SK-N-SH (cell line): ENCODE measurements around the gene DNAH3. TPM values are rescaled to one million over a fixed set of nuclear protein-coding genes. Genes with fewer than 3 reads are reported as not detected.
"Not testable (repeated sequence)": the region's sequence is repeated elsewhere in the genome, so short reads cannot be mapped to it uniquely, and the experiment has no call there.

ENCODE experiments used
- CTCF ChIA-PET: fragments of 300-600, 350-600 bp; formaldehyde crosslinking; extraction: SDS; loops from one replicate; lab custom pipeline; 2021; lab: Yijun Ruan, JAX
- POLR2A ChIA-PET: fragments of 350-600 bp; sonication (Branson Sonifier 250); formaldehyde crosslinking; extraction: SDS; loops from one replicate; lab custom pipeline; 2020; ENCODE audit warnings: antibody characterized with exemption, inconsistent platforms; lab: Yijun Ruan, JAX
- DNase-seq: peaks from one replicate; pipeline ENCODE4 v3.0.0; 2012
- H2AFZ ChIP-seq: fragments of 200-600 bp; sonication (generic); 2 replicates; pipeline ENCODE4 v1.8.1; 2016; ENCODE audit warnings: antibody characterized with exemption, mild to moderate bottlenecking, low read depth
- H3F3A ChIP-seq: fragments of 200-600 bp; sonication (generic); replicated peaks from 2 replicates; pipeline ENCODE3; 2016; ENCODE audit warnings: antibody characterized with exemption, mild to moderate bottlenecking; ENCODE audit not compliant: insufficient read depth
- H3K27ac ChIP-seq, 2 experiments: fragments of 200-500 bp in 1 of 2; fragments of 200-600 bp in 1 of 2; sonication (Bioruptor generic) in 1 of 2; sonication (generic), shearing (Covaris generic) in 1 of 2; 2 replicates each; pipeline versions ENCODE4 v1.5.1 to v1.6.1; 2014 to 2016; ENCODE audit warnings: low read depth in 2 of 2, inconsistent platforms in 1 of 2, low read length in 1 of 2, mild to moderate bottlenecking in 1 of 2, mixed read lengths in 1 of 2
- H3K27me3 ChIP-seq: fragments of 200-600 bp; sonication (generic), shearing (Covaris generic); 2 replicates; pipeline ENCODE4 v1.6.1; 2016; ENCODE audit warnings: mixed run types; ENCODE audit not compliant: insufficient read depth
- H3K36me3 ChIP-seq, 2 experiments: fragments of 200-500 bp in 1 of 2; fragments of 200-600 bp in 1 of 2; sonication (Bioruptor generic) in 1 of 2; sonication (generic) in 1 of 2; replicated peaks in 1 of 2; 2 replicates each; pipeline versions ENCODE3 to v1.5.1; 2014 to 2016; ENCODE audit warnings: low read length in 1 of 2, mild to moderate bottlenecking in 1 of 2; ENCODE audit not compliant: insufficient read depth in 2 of 2, control insufficient read depth in 1 of 2
- H3K4me1 ChIP-seq, 2 experiments: fragments of 200-500 bp in 1 of 2; fragments of 200-600 bp in 1 of 2; sonication (Bioruptor generic) in 1 of 2; sonication (generic), shearing (Covaris generic) in 1 of 2; 2 replicates each; pipeline versions ENCODE4 v1.5.1 to v1.6.1; 2014 to 2016; ENCODE audit warnings: low read depth in 1 of 2, low read length in 1 of 2, mixed run types in 1 of 2; ENCODE audit not compliant: insufficient read depth in 2 of 2, control insufficient read depth in 1 of 2
- H3K4me2 ChIP-seq: fragments of 200-600 bp; sonication (generic), shearing (Covaris generic); 2 replicates; pipeline ENCODE4 v1.6.1; 2017; ENCODE audit warnings: mixed run types
- H3K4me3 ChIP-seq, 2 experiments: fragments of 200-500 bp in 1 of 2; fragments of 200-600 bp in 1 of 2; sonication (Bioruptor generic) in 1 of 2; sonication (generic), shearing (Covaris generic) in 1 of 2; 2 replicates each; pipeline versions ENCODE4 v1.5.1 to v1.8.1; 2014 to 2016; ENCODE audit warnings: low read depth in 2 of 2, inconsistent platforms in 1 of 2, low read length in 1 of 2, mild to moderate bottlenecking in 1 of 2, mixed read lengths in 1 of 2, moderate library complexity in 1 of 2
- H3K79me2 ChIP-seq: fragments of 200-600 bp; sonication (generic); 2 replicates; pipeline ENCODE4 v1.8.1; 2017; ENCODE audit warnings: mild to moderate bottlenecking; ENCODE audit not compliant: insufficient read depth
- H3K9ac ChIP-seq: fragments of 200-600 bp; sonication (generic); 2 replicates; pipeline ENCODE4 v1.6.1; 2017; ENCODE audit warnings: mixed run types
- H3K9me2 ChIP-seq: fragments of 200-600 bp; sonication (generic); 2 replicates; pipeline ENCODE4 v1.6.1; 2017; ENCODE audit warnings: mixed run types
- H3K9me3 ChIP-seq: fragments of 200-600 bp; sonication (generic); 2 replicates; pipeline ENCODE4 v1.6.1; 2017; ENCODE audit warnings: mixed run types, mild to moderate bottlenecking, moderate library complexity
- H4K20me1 ChIP-seq: fragments of 200-600 bp; sonication (generic); 2 replicates; pipeline ENCODE4 v1.6.1; 2017; ENCODE audit warnings: mild to moderate bottlenecking, mixed run types; ENCODE audit not compliant: insufficient read depth
- ELF1 ChIP-seq: IDR thresholded peaks from 2 replicates; pipeline ENCODE4 v1.4.0; 2012
- FOXM1 ChIP-seq: IDR thresholded peaks from 2 replicates; pipeline ENCODE4 v1.4.0; 2012; ENCODE audit warnings: low read depth, mild to moderate bottlenecking
- NFIC ChIP-seq: IDR thresholded peaks from 2 replicates; pipeline ENCODE4 v1.4.0; 2012; ENCODE audit warnings: borderline replicate concordance
- RCOR1 ChIP-seq: fragments of 150-350 bp; IDR thresholded peaks from 2 replicates; pipeline ENCODE4 v1.6.1; 2017; ENCODE audit warnings: antibody characterized with exemption, low read length
- REST ChIP-seq: IDR thresholded peaks from 2 replicates; pipeline ENCODE4 v1.6.1; 2012; ENCODE audit warnings: mild to moderate bottlenecking, low read depth, low read length, moderate library complexity
- RFX5 ChIP-seq: IDR thresholded peaks from 2 replicates; pipeline ENCODE4 v1.6.1; 2012; ENCODE audit warnings: mild to moderate bottlenecking, improper control_type of control experiment, low read length
- TAF1 ChIP-seq: IDR thresholded peaks from 2 replicates; pipeline ENCODE4 v1.6.1; 2012; ENCODE audit warnings: low read depth, mild to moderate bottlenecking, low read length, moderate library complexity, borderline replicate concordance
- TCF12 ChIP-seq: IDR thresholded peaks from 2 replicates; pipeline ENCODE4 v1.4.0; 2012
- TEAD4 ChIP-seq: IDR thresholded peaks from 2 replicates; pipeline ENCODE4 v1.4.0; 2012; ENCODE audit warnings: mild to moderate bottlenecking, borderline replicate concordance; ENCODE audit not compliant: insufficient read depth
- USF2 ChIP-seq: fragments of 150-350 bp; IDR thresholded peaks from 2 replicates; pipeline ENCODE4 v1.6.1; 2017; ENCODE audit warnings: antibody characterized with exemption, low read length, low read depth, borderline replicate concordance
- WGBS: methylation state at CpG from one replicate; pipeline ENCODE4 v1.1.6; 2017; ENCODE audit warnings: low lambda C conversion rate; 5-methylcytosine and 5-hydroxymethylcytosine counted together
- polyA plus RNA-seq, 3 experiments: library from polyadenylated mRNA; depleted of rRNA; stranded (reverse); fragments of >200 nt; gene quantifications; 2 replicates each; pipeline ENCODE4 v1.2.3, GENCODE V29; 2012

Gene DNAH3
- polyA plus RNA-seq, 1 of the 3 experiments (the other 2 are of a cell fraction), result not detected

- TF ChIP-seq REST (no peak), TEAD4 (no peak), ELF1 (no peak), RFX5 (no peak)
Measured at GRCh38 chr16:21116148-21116693, 34.4 kb downstream of the DNAH3 start (continued).

- H2AFZ ChIP-seq, H4K20me1 ChIP-seq, H3F3A ChIP-seq, H3K27me3 ChIP-seq, CTCF ChIA-PET, H3K4me2 ChIP-seq, POLR2A ChIA-PET, H3K9me2 ChIP-seq, H3K9me3 ChIP-seq, H3K79me2 ChIP-seq, H3K9ac ChIP-seq, H3K27ac ChIP-seq, H3K4me3 ChIP-seq, DNase-seq, H3K36me3 ChIP-seq, H3K4me1 ChIP-seq: not testable (repeated sequence)
- 70% methylated on average over 4 of the region's 4 CpGs for whole genome bisulfite sequencing
Measured at GRCh38 chr16:21115551-21115950, 35.1 kb downstream of the DNAH3 start.

GRCh38 chr16:21103941-21104860, 46.4 kb downstream of the DNAH3 start:
- POLR2A ChIA-PET, result interaction anchor here (0.6 kb wide), 1 partner anchor 243 kb away, joined by 3 read pairs; no protein-coding TSS in a partner anchor
- TF ChIP-seq NFIC (no peak), USF2 (no peak), TAF1 (no peak), RCOR1 (no peak), FOXM1 (no peak), TCF12 (no peak)
- TF ChIP-seq, all 33 proteins: peak for 0
- WGBS, result 29% methylated on average over 9 of the region's 9 CpGs
- Histone ChIP-seq H3K9ac (no peak overlapping the region), H3K4me2 (peak overlapping the region; percentile 7; the same call in 1 of the 2 replicates), H3K4me3 (no peak overlapping the region), H3K4me1 (peaks cover 3 to 11% of the 10 kb centered on the region in 2 experiments; a peak in 2 of 4 replicates), H3K79me2 (no peaks in the 10 kb centered on the region), H3F3A (no peaks in the 10 kb centered on the region), H3K27me3 (no peaks in the 10 kb centered on the region; the same call in 1 of the 2 replicates), H4K20me1 (no peaks in the 10 kb centered on the region), H3K9me2 (no peaks in the 10 kb centered on the region), H3K36me3 (no peaks in the 10 kb centered on the region), H2AFZ (no peak overlapping the region), H3K27ac (peak overlapping the region in 1 of 2 experiments; percentile 11; a peak in 1 of 4 replicates), H3K9me3 (no peaks in the 10 kb centered on the region)
- peak; percentile 12 for DNase-seq
- CTCF ChIA-PET, result no interaction called here
